Measurements from ENCODE around the gene LCE6A.

Gene LCE6A

GRCh38 chr1:152842556-152842955 lies at the start of gene LCE6A:
TSS of gene LCE6A (plus strand) at chr1:152842856. CDS start at chr1:152843521, 665 bp downstream.
- DNase-seq = no peak

- DNase-seq = no peak
These were observed 47.0 kb upstream of the LCE6A start for GRCh38 chr1:152795686-152796085.

GRCh38 chr1:152796421-152796820 lies 46.2 kb upstream of the LCE6A start, which contains the start of gene LCE1D:
TSS of gene LCE1D (plus strand) at chr1:152796721. CDS start at chr1:152797795, 1,074 bp downstream.
- DNase-seq = no peak

GRCh38 chr1:152801333-152801732 lies 41.3 kb upstream of the LCE6A start:
- no peak for DNase-seq

- no peak for DNase-seq
These were observed 36.1 kb upstream of the LCE6A start, which contains the start of gene LCE1C for GRCh38 chr1:152806576-152806975. TSS of gene LCE1C (minus strand) at chr1:152806651. CDS start at chr1:152805478, 1,173 bp downstream.

GRCh38 chr1:152811050-152811449 lies 31.6 kb upstream of the LCE6A start:
- DNase-seq = no peak

GRCh38 chr1:152811671-152812070 lies 31.0 kb upstream of the LCE6A start, which contains the start of gene LCE1B:
TSS of gene LCE1B (plus strand) at chr1:152811971. CDS start at chr1:152812447, 476 bp downstream.
- no peak for DNase-seq

- no peak for DNase-seq
These were observed 25.3 kb upstream of the LCE6A start for GRCh38 chr1:152817309-152817708.

GRCh38 chr1:152823294-152823693 lies 19.4 kb upstream of the LCE6A start:
- DNase-seq = no peak

GRCh38 chr1:152824964-152825363 lies 17.7 kb upstream of the LCE6A start:
- DNase-seq = no peak

- no peak for DNase-seq
These were observed 15.5 kb upstream of the LCE6A start, which contains the start of gene LCE1A for GRCh38 chr1:152827173-152827572. TSS of gene LCE1A (plus strand) at chr1:152827473. CDS start at chr1:152827473, 0 bp downstream.

GRCh38 chr1:152836870-152837269 lies 5.8 kb upstream of the LCE6A start:
- DNase-seq = no peak

GRCh38 chr1:152855661-152856060 lies 13.0 kb downstream of the LCE6A start:
- no peak for DNase-seq

GRCh38 chr1:152858062-152858461 lies 15.4 kb downstream of the LCE6A start:
- DNase-seq = no peak

GRCh38 chr1:152859696-152860095 lies 17.0 kb downstream of the LCE6A start, which contains the start of gene LCE7A:
TSS of gene LCE7A (plus strand) at chr1:152859996. CDS start at chr1:152860698, 702 bp downstream.
- DNase-seq = no peak

- DNase-seq = no peak
These were observed 17.5 kb downstream of the LCE6A start for GRCh38 chr1:152860129-152860528.

GRCh38 chr1:152861374-152861773 lies 18.7 kb downstream of the LCE6A start:
- DNase-seq = no peak

- DNase-seq = no peak
These were observed 21.8 kb downstream of the LCE6A start for GRCh38 chr1:152864443-152864842.

GRCh38 chr1:152866321-152866720 lies 23.7 kb downstream of the LCE6A start:
- DNase-seq = no peak

GRCh38 chr1:152869808-152870419 lies 27.3 kb downstream of the LCE6A start:
- DNase-seq = peak; percentile 65

- DNase-seq = no peak
These were observed 28.4 kb downstream of the LCE6A start for GRCh38 chr1:152870831-152871730.

- DNase-seq = no peak
These were observed 29.1 kb downstream of the LCE6A start for GRCh38 chr1:152871731-152872126.

GRCh38 chr1:152873495-152873894 lies 30.8 kb downstream of the LCE6A start:
- no peak for DNase-seq

- no peak for DNase-seq
These were observed 34.2 kb downstream of the LCE6A start for GRCh38 chr1:152876827-152877226.
